Tibial artery (tissue), 4 donors: ENCODE measurements around the gene UCK1.

ENCODE experiments used
- DNase-seq, 2 donors: peaks; one replicate each; pipeline ENCODE4 v3.0.0-alpha.2; 2019
- H3K27ac ChIP-seq, 2 donors: fragments of 200-600 bp; sonication (generic) in 1 of 2; 1 replicate in 1 of 2; 2 replicates in 1 of 2; pipeline ENCODE4 v1.5.1; 2018 to 2019; ENCODE audit warnings: mild to moderate bottlenecking in 1 of 2
- H3K27me3 ChIP-seq, 2 donors: fragments of 200-600 bp; sonication (generic) in 1 of 2; one replicate each; pipeline versions ENCODE4 v1.5.1 to v1.6.0; 2016 to 2019
- H3K36me3 ChIP-seq, 3 donors: fragments of 200-600 bp; sonication (generic) in 2 of 3; one replicate each; pipeline ENCODE4 v1.5.1; 2016 to 2019; ENCODE audit warnings: mild to moderate bottlenecking in 2 of 3
- H3K4me1 ChIP-seq, 4 donors: fragments of 200-600 bp; sonication (generic) in 2 of 4; 1 replicate in 3 of 4; 2 replicates in 1 of 4; pipeline ENCODE4 v1.5.1; 2016 to 2019
- H3K4me3 ChIP-seq, 2 donors: fragments of 200-600 bp; sonication (generic) in 1 of 2; 1 replicate in 1 of 2; 2 replicates in 1 of 2; pipeline ENCODE4 v1.5.1; 2018 to 2019; ENCODE audit warnings: mild to moderate bottlenecking in 2 of 2
- H3K9me3 ChIP-seq, 3 donors: fragments of 200-600 bp; sonication (generic) in 1 of 3; one replicate each; pipeline ENCODE4 v1.5.1; 2016 to 2019
- intact Hi-C: fragments of 100-400 bp; cut with DNase I; formaldehyde crosslinking; loops from one replicate; pipeline ENCODE4 v1.15.0; 2023; ENCODE audit warnings: low total_unique reads
- TF ChIP-seq, protein P1 (sequence below), 2 experiments: fragments of 200-600 bp in 1 of 2; fragments of 450-650 bp in 1 of 2; IDR thresholded peaks; one replicate each; pipeline ENCODE4 v1.5.1; 2017 to 2019; ENCODE audit warnings: antibody characterized with exemption in 2 of 2, mild to moderate bottlenecking in 1 of 2, moderate library complexity in 1 of 2

UCK1 gene

DNA sequence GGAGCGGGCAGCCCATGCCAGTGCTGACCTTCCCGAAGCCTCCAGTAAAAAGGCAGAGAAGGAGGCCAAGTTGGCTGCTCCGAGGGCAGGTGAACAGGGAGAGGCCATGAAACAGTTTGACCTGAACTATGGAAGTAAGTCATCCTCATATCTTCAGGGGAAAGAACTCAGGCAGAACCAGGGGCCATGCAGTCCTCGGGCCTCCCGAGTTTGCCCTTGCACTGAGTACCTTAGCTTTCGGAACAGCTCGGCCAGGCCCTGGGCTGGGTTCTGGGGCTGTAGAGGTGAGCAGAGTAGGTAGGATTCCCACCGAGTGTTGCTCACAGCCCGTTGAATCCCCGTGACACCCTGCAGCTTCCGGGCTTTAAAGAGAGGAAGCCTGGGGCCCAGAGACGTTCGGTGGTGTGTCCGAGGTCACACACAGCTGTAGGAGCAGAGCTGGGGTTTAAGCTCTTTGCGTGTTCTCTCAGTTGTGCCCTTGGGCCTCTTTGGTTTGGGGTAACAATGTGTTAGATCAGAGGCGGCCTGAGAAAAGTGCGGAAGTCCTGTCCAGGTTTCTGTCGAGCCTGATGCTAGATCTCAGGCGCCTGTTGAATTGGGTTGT is 53.1 kb downstream of the UCK1 start:
- intact Hi-C loops, result loop anchor here (10.0 kb wide), 1 partner anchor 103 kb away; no protein-coding TSS in a partner anchor

DNA sequence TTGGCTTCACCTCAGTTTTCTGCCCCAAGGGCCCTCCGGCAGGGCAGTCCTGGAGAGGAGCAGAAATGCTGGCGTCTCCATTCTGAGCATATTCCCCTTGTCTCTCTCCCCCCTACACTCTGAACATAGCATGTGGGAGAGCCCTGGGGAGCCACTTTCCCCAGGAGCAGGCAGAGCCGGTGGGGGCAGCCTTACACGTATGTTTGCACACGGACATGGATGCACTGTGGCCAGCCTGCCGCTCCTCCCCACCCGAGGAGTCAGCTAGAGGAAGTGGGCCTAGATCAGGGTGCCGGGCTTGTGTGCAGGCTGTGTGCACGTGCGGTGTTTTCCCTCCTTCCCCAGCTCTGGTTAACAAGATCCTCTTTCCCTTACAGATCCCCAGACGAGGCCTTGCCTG is 53.7 kb downstream of the UCK1 start:
- Histone ChIP-seq H3K27me3 (no peaks in the 10 kb centered on the region), H3K4me1 (peaks cover 0 to 8% (median 0%) of the 10 kb centered on the region in 4 donors), H3K9me3 (no peaks in the 10 kb centered on the region), H3K4me3 (no peak overlapping the region), H3K36me3 (peaks cover 93 to 100% (median 98%) of the 10 kb centered on the region in 3 donors), H3K27ac (no peak overlapping the region)
- intact Hi-C loops, result loop anchor here (10.0 kb wide), 1 partner anchor 103 kb away; no protein-coding TSS in a partner anchor
- peak in 1 of 2 donors; percentile 62 for DNase-seq
- TF ChIP-seq, protein P1, sequence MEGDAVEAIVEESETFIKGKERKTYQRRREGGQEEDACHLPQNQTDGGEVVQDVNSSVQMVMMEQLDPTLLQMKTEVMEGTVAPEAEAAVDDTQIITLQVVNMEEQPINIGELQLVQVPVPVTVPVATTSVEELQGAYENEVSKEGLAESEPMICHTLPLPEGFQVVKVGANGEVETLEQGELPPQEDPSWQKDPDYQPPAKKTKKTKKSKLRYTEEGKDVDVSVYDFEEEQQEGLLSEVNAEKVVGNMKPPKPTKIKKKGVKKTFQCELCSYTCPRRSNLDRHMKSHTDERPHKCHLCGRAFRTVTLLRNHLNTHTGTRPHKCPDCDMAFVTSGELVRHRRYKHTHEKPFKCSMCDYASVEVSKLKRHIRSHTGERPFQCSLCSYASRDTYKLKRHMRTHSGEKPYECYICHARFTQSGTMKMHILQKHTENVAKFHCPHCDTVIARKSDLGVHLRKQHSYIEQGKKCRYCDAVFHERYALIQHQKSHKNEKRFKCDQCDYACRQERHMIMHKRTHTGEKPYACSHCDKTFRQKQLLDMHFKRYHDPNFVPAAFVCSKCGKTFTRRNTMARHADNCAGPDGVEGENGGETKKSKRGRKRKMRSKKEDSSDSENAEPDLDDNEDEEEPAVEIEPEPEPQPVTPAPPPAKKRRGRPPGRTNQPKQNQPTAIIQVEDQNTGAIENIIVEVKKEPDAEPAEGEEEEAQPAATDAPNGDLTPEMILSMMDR (IDR thresholded peaks at IDR 0.05), result no peak

More for the DNA sequence above, 53.1 kb downstream of the UCK1 start:
- Histone ChIP-seq H3K27ac (no peak overlapping the region), H3K9me3 (no peaks in the 10 kb centered on the region), H3K4me1 (peaks cover 0 to 13% (median 0%) of the 10 kb centered on the region in 4 donors), H3K4me3 (no peak overlapping the region), H3K27me3 (no peaks in the 10 kb centered on the region), H3K36me3 (peaks cover 93 to 100% (median 98%) of the 10 kb centered on the region in 3 donors)
- TF ChIP-seq, protein P1 (IDR thresholded peaks at IDR 0.05), result no peak
- DNase-seq, result peak in 1 of 2 donors; percentile 54

DNA sequence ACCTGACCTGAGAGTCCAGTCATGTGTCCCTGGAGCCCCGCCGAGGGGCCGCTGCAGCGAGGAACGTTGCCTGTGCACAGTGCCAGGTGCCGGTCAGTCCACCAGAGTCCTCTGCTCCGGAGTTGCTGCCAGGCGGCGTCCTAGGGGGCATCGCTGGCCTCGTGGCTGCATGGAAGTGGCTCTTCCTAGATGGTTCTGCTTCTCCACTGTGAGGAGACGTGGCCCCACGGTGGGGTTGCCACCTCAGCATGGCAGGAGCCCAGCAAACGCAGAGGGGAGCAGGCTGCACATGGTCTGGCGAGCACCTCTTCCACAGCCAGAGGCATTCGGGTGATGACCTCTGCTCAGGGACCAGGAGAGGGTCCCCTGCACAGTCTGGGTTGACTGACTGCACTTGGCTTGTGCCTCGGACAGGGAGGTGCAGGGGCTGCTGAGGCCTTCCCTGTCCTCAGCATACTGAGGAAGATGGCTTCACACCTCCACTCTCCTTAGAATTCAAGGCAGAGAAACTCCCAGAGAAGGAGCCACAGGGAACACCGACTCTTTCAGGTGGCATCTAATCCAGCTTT is 54.2 kb downstream of the UCK1 start:
- DNase-seq, result peak in 1 of 2 donors; percentile 63
- intact Hi-C loops, result loop anchor here (10.0 kb wide), 1 partner anchor 102 kb away; no protein-coding TSS in a partner anchor
- TF ChIP-seq, protein P1 (IDR thresholded peaks at IDR 0.05), result no peak
- Histone ChIP-seq H3K36me3 (peaks cover 93 to 100% (median 98%) of the 10 kb centered on the region in 3 donors), H3K9me3 (no peaks in the 10 kb centered on the region), H3K4me3 (no peak overlapping the region), H3K27ac (no peak overlapping the region), H3K27me3 (no peaks in the 10 kb centered on the region), H3K4me1 (peaks cover 0 to 3% (median 0%) of the 10 kb centered on the region in 4 donors)

DNA sequence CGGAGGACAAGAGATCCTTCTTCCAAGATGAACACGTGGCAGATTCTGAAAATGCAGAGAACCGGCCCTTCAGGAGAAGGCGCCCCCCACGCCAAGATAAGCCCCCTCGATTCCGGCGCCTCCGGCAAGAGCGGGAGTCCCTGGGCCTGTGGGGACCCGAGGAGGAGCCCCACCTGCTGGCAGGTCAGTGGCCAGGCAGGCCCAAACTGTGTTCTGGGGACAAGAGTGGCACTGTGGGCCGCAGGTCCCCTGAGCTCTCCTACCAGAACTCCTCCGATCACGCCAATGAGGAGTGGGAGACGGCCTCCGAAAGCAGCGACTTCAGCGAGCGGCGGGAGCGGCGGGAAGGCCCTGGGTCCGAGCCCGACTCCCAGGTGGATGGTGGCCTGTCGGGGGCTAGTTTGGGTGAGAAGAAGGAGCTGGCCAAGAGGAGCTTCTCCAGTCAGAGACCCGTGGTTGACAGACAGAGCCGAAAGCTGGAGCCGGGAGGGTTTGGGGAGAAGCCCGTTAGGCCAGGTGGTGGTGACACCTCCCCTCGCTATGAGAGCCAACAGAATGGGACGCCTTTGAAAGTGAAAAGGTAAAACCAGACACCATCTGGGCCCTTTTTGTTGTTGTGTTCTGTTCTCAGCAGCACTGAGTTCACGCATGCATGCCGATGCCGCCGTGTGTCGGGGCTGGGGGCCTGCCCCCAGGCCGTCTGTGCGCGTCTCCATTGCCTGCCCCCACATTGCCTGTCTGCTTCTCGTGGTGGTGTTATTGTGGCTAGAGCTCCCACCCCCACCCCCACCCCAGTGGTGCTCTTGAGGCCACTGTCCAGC is 54.9 kb downstream of the UCK1 start:
- no peaks in the 10 kb centered on the region for H3K27me3 ChIP-seq
- no peak overlapping the region for H3K27ac ChIP-seq
- peak in 1 of 2 donors; percentile 60 for DNase-seq
- H3K4me1 ChIP-seq, result no peaks in the 10 kb centered on the region
- H3K36me3 ChIP-seq, result peaks cover 93 to 100% (median 98%) of the 10 kb centered on the region in 3 donors
- no peak overlapping the region for H3K4me3 ChIP-seq
- TF ChIP-seq, protein P1 (IDR thresholded peaks at IDR 0.05), result peak; percentile 19 to 31
- intact Hi-C loops, result loop anchor here (10.0 kb wide), 1 partner anchor 101 kb away; no protein-coding TSS in a partner anchor
- H3K9me3 ChIP-seq, result no peaks in the 10 kb centered on the region

DNA sequence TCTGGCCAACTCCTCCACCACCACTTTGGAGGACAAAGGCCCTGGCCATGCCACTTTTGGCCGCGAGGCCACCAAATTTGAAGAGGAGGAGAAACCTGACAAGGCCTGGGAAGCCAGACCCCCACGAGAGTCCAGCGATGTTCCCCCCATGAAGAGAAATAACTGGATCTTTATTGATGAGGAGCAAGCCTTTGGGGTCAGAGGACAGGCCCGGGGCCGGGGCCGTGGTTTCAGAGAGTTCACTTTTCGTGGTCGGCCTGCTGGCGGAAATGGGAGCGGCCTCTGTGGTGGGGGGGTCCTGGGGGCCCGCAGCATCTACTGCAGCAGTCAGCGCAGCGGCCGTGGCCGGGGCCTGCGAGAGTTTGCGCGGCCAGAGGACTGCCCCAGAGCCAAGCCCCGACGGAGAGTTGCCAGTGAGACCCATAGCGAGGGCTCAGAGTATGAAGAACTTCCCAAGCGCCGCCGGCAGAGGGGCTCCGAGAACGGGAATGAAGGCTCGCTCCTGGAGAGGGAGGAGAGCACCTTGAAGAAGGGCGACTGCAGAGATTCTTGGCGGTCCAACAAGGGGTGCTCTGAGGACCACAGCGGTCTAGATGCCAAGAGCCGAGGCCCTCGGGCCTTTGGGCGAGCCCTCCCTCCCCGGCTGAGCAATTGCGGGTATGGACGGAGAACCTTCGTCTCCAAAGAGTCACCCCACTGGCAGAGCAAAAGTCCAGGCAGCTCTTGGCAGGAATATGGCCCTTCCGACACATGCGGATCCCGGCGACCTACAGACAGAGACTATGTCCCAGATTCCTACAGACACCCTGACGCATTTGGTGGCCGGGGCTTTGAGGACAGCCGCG is 55.7 kb downstream of the UCK1 start:
- peak in 1 of 2 donors; percentile 65 for DNase-seq
- H3K9me3 ChIP-seq, result no peaks in the 10 kb centered on the region
- TF ChIP-seq, protein P1 (IDR thresholded peaks at IDR 0.05), result no peak
- H3K27me3 ChIP-seq, result no peaks in the 10 kb centered on the region
- H3K36me3 ChIP-seq, result peaks cover 95 to 100% (median 100%) of the 10 kb centered on the region in 3 donors
- intact Hi-C loops, result loop anchor here (10.0 kb wide), 1 partner anchor 101 kb away; no protein-coding TSS in a partner anchor
- H3K4me1 ChIP-seq, result no peaks in the 10 kb centered on the region
- H3K27ac ChIP-seq, result no peak overlapping the region
- H3K4me3 ChIP-seq, result no peak overlapping the region
